ENCODE data around the gene ENOX1.

Gene ENOX1

GRCh38 chr13:43232873-43233265, 553.9 kb downstream of the ENOX1 start:
- Histone ChIP-seq H3K9ac (ENCODE audit: low read length) (no peak overlapping the region), H3K4me2 (ENCODE audit: low read length) (no peak overlapping the region), H3K36me3 (ENCODE audit: insufficient read depth, low read length) (no peaks in the 10 kb centered on the region), H4K20me1 (ENCODE audit: insufficient read depth, low read length) (no peaks in the 10 kb centered on the region), H3K79me2 (ENCODE audit: insufficient read depth, low read length) (no peaks in the 10 kb centered on the region), H3K9me2 (ENCODE audit: low read depth, low read length) (no peaks in the 10 kb centered on the region), H2AFZ (ENCODE audit: low read length) (no peak overlapping the region), H3K9me3 (ENCODE audit: low read length) (no peaks in the 10 kb centered on the region), H3F3A (ENCODE audit: insufficient read depth, low read length) (no peaks in the 10 kb centered on the region), H3K4me1 (ENCODE audit: insufficient read depth, low read length, severe bottlenecking) (no peaks in the 10 kb centered on the region), H3K27me3 (ENCODE audit: insufficient read depth, low read length) (no peaks in the 10 kb centered on the region), H3K4me3 (ENCODE audit: low read depth, low read length, poor library complexity, severe bottlenecking) (no peak overlapping the region), H3K27ac (ENCODE audit: low read depth, low read length, poor library complexity, severe bottlenecking) (no peak overlapping the region)
- TF ChIP-seq CTCF (IDR thresholded peaks at IDR 0.05; ENCODE audit: low read length), result no peak
- no peak for TF ChIP-seq EZH2 (IDR thresholded peaks at IDR 0.05; ENCODE audit: borderline replicate concordance, low read length)

GRCh38 chr13:43232144-43232872, 554.5 kb downstream of the ENOX1 start:
- H2AFZ ChIP-seq (ENCODE audit: low read length), result no peak overlapping the region
- TF ChIP-seq CTCF (IDR thresholded peaks at IDR 0.05; ENCODE audit: low read length) (no peak), EZH2 (IDR thresholded peaks at IDR 0.05; ENCODE audit: borderline replicate concordance, low read length) (no peak)
- H3F3A ChIP-seq (ENCODE audit: insufficient read depth, low read length), result no peaks in the 10 kb centered on the region
- no peak overlapping the region for H3K4me2 ChIP-seq (ENCODE audit: low read length)
- H3K27me3 ChIP-seq (ENCODE audit: insufficient read depth, low read length), result no peaks in the 10 kb centered on the region
- no peaks in the 10 kb centered on the region for H3K36me3 ChIP-seq (ENCODE audit: insufficient read depth, low read length)
- H3K9ac ChIP-seq (ENCODE audit: low read length), result no peak overlapping the region
- no peaks in the 10 kb centered on the region for H3K9me3 ChIP-seq (ENCODE audit: low read length)
- H3K4me1 ChIP-seq (ENCODE audit: insufficient read depth, low read length, severe bottlenecking), result no peaks in the 10 kb centered on the region
- H3K27ac ChIP-seq (ENCODE audit: low read depth, low read length, poor library complexity, severe bottlenecking), result no peak overlapping the region
- no peaks in the 10 kb centered on the region for H3K9me2 ChIP-seq (ENCODE audit: low read depth, low read length)
- no peak overlapping the region for H3K4me3 ChIP-seq (ENCODE audit: low read depth, low read length, poor library complexity, severe bottlenecking)
- no peaks in the 10 kb centered on the region for H4K20me1 ChIP-seq (ENCODE audit: insufficient read depth, low read length)
- H3K79me2 ChIP-seq (ENCODE audit: insufficient read depth, low read length), result no peaks in the 10 kb centered on the region

GRCh38 chr13:43230989-43231388, 555.8 kb downstream of the ENOX1 start:
- Histone ChIP-seq H4K20me1 (ENCODE audit: insufficient read depth, low read length) (no peaks in the 10 kb centered on the region), H3K9me2 (ENCODE audit: low read depth, low read length) (no peaks in the 10 kb centered on the region), H3K79me2 (ENCODE audit: insufficient read depth, low read length) (no peaks in the 10 kb centered on the region), H3K36me3 (ENCODE audit: insufficient read depth, low read length) (no peaks in the 10 kb centered on the region), H3K27me3 (ENCODE audit: insufficient read depth, low read length) (no peaks in the 10 kb centered on the region), H3K4me2 (ENCODE audit: low read length) (no peak overlapping the region), H3K9ac (ENCODE audit: low read length) (no peak overlapping the region), H2AFZ (ENCODE audit: low read length) (no peak overlapping the region), H3K4me3 (ENCODE audit: low read depth, low read length, poor library complexity, severe bottlenecking) (no peak overlapping the region), H3F3A (ENCODE audit: insufficient read depth, low read length) (no peaks in the 10 kb centered on the region), H3K27ac (ENCODE audit: low read depth, low read length, poor library complexity, severe bottlenecking) (no peak overlapping the region), H3K9me3 (ENCODE audit: low read length) (no peaks in the 10 kb centered on the region), H3K4me1 (ENCODE audit: insufficient read depth, low read length, severe bottlenecking) (no peaks in the 10 kb centered on the region)
- no peak for TF ChIP-seq EZH2 (IDR thresholded peaks at IDR 0.05; ENCODE audit: borderline replicate concordance, low read length)
- no peak for TF ChIP-seq CTCF (IDR thresholded peaks at IDR 0.05; ENCODE audit: low read length)

Measured in OCI-LY1 (cell line).